ENCODE results near the gene ENTPD2. TPM values are rescaled to one million over a fixed set of nuclear protein-coding genes. Genes with fewer than 3 reads are reported as not detected.
A peak's percentile ranks its signal among the peaks of the same experiment; 100 is the strongest.

Gene ENTPD2
- total and polyA plus RNA-seq, 10 of the 15 experiments (the other 5 are each of a cell fraction or from before 2014, with no cell fraction given), result 0.15 to 1.8 (median 0.65) TPM; not detected in 2

DNA sequence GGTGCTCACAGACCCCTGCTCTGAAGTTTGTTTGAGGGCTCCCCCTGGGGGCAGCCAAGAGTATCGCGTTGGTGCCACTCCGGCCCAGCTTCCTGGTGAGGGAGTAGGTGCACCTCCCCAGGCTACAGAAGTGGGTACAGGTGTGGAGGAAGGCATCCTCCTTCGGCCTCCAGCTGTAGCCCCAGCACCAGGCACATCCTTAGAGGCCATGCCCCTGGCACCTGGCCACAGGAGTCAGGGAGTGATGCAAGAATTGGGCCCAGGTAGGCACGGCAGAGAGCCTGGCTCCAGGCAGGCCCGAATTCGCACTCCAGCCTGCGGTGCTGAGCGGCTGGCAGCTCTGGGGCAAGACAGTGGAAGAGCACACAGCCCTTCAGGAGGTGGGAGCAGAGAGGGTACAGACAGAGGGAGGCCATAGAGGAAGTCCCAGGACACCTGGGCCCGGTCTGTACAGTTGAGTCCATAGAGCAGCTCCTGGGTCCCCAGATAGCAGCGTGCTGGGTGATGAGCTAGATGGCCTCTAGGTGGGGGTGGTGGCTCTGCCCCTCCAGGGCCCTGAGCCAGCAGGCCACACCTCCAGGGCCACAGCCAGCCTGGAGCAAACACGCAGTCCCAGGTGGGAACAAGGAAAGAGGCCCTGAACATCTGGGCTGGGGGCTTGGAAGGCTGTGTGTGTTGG lies 14.1 kb upstream of the ENTPD2 start:
- POLR2A ChIA-PET, result interaction anchor here (0.8 to 3.5 kb wide), 10 partner anchors 9 to 155 kb away, joined by 3 to 16 read pairs (median 6); partner anchors contain the start of genes MAN1B1 and UAP1L1
- H3K4me3 ChIP-seq, result 0 out of 2 replicates have a peak overlapping the region, but pooled peaks have one; percentile 15
- peak overlapping the region; percentile 90 for H3K4me2 ChIP-seq (ENCODE audit: control insufficient read depth, insufficient read depth)
- H3K9me3 ChIP-seq (replicated peaks; ENCODE audit: control insufficient read depth, insufficient read depth, low read length), result no peaks in the 10 kb centered on the region
- 29% methylated on average over 12 of the region's 12 CpGs for WGBS (ENCODE audit: insufficient coverage, insufficient replicate concordance, low lambda C conversion rate, missing lambda C conversion rate)
- no peak overlapping the region for H3K9ac ChIP-seq (ENCODE audit: control insufficient read depth, insufficient read depth, low read length)
- no peaks in the 10 kb centered on the region; a peak in 2 of 4 replicates for H3K36me3 ChIP-seq (ENCODE audit: control insufficient read depth in 2 of 2, insufficient read depth in 2 of 2, low read length in 1 of 2)
- in situ Hi-C loops (cut with MboI) (no loop called here), intact Hi-C loops (cut with micrococcal nuclease; ENCODE audit: unreplicated experiment) (loop anchor here (5.0 kb wide), 1 partner anchor 49 kb away; no protein-coding TSS in a partner anchor)
- RAD21 ChIA-PET (ENCODE audit: unreplicated experiment), result interaction anchor here (0.6 to 2.9 kb wide), 20 partner anchors 9 to 168 kb away, joined by 3 to 25 read pairs (median 8); partner anchors contain the start of genes CLIC3, CYSRT1, MAN1B1 and NPDC1
- peaks cover 25% of the 10 kb centered on the region for H3K4me1 ChIP-seq (ENCODE audit: control insufficient read depth, insufficient read depth, low read length)
- CTCF ChIA-PET, result interaction anchor here (0.6 to 7.9 kb wide), 38 partner anchors 9 to 326 kb away, joined by 3 to 81 read pairs (median 4); partner anchors contain the start of genes AJM1, FBXW5, FUT7 and MAN1B1
- SMC1A ChIA-PET (ENCODE audit: uncharacterized antibody, unreplicated experiment), result interaction anchor here (0.6 to 7.2 kb wide), 11 partner anchors 8 to 169 kb away, joined by 3 to 30 read pairs (median 6); partner anchors contain the start of genes MAN1B1 and NPDC1
- H4K20me1 ChIP-seq (ENCODE audit: control insufficient read depth, insufficient read depth), result no peaks in the 10 kb centered on the region
- TF ChIP-seq IKZF1 (conservative IDR thresholded peaks at IDR 0.05), result 0 out of 2 replicates have a peak, but pooled peaks have one; percentile 27
- no peak for TF ChIP-seq KAT2A (conservative IDR thresholded peaks at IDR 0.05; ENCODE audit: control insufficient read depth, low read depth, low read length)
- 0 out of 2 replicates have a peak, but pooled peaks have one; percentile 25 for TF ChIP-seq IRF4 (IDR thresholded peaks at IDR 0.05; ENCODE audit: low read depth, low read length)
- TF ChIP-seq STAT1 (conservative IDR thresholded peaks at IDR 0.05), result 0 out of 2 replicates have a peak, but pooled peaks have one; percentile 52
- peak; percentile 58; the same call in 1 of the 2 replicates for TF ChIP-seq SMC3 (IDR thresholded peaks at IDR 0.05; ENCODE audit: borderline replicate concordance, low read length)
- TF ChIP-seq BACH1 (IDR thresholded peaks at IDR 0.05; ENCODE audit: borderline replicate concordance), result no peak
- peak; percentile 47; the same call in 1 of the 2 replicates for TF ChIP-seq LARP7 (IDR thresholded peaks at IDR 0.05)
- TF ChIP-seq RAD21 (IDR thresholded peaks at IDR 0.05; ENCODE audit: insufficient read depth, low read depth, low read length), result peak; percentile 62
- TF ChIP-seq ZZZ3 (IDR thresholded peaks at IDR 0.05; ENCODE audit: control insufficient read depth, insufficient read length, low read depth), result no peak
- no peak for TF ChIP-seq KLF5 (IDR thresholded peaks at IDR 0.05; ENCODE audit: partially characterized antibody)
- TF ChIP-seq NBN (IDR thresholded peaks at IDR 0.05), result peak; percentile 71
- TF ChIP-seq CTCF (IDR thresholded peaks at IDR 0.05 in 2 of 3, conservative IDR thresholded peaks at IDR 0.05 in 1 of 3; ENCODE audit: control insufficient read depth in 2 of 3, extremely low read depth in 1 of 3, insufficient read depth in 1 of 3, low read depth in 3 of 3, low read length in 3 of 3), result peak; percentile 85 to 89 (median 89)
- TF ChIP-seq BHLHE40 (IDR thresholded peaks at IDR 0.05; ENCODE audit: borderline replicate concordance in 1 of 2, low read depth in 2 of 2, low read length in 1 of 2), result peak in 1 of 2 experiments; percentile 18; a peak in 1 of 4 replicates
- TF ChIP-seq RB1 (IDR thresholded peaks at IDR 0.05; ENCODE audit: borderline replicate concordance), result 0 out of 2 replicates have a peak, but pooled peaks have one; percentile 31
- peak; percentile 57 for TF ChIP-seq PKNOX1 (IDR thresholded peaks at IDR 0.05)
- TF ChIP-seq HDGF (IDR thresholded peaks at IDR 0.05), result peak; percentile 96
- peak; percentile 52 for TF ChIP-seq GATAD2B (conservative IDR thresholded peaks at IDR 0.05; ENCODE audit: low read depth)
- H3K27ac ChIP-seq (ENCODE audit: control insufficient read depth, insufficient read depth), result no peak overlapping the region
- H2AFZ ChIP-seq (ENCODE audit: control insufficient read depth, low read depth, low read length), result no peak overlapping the region
- TSS peak; percentile 46 for BruUV-seq (replicated peaks)
- ATAC-seq, result peak; percentile 80
- no peak for DNase-seq (ENCODE audit: low read depth, low spot score)
- peaks cover 7% of the 10 kb centered on the region for H3K79me2 ChIP-seq (ENCODE audit: control insufficient read depth, insufficient read depth, low read length)
- H3K27me3 ChIP-seq (replicated peaks in 1 of 2; ENCODE audit: control insufficient read depth in 2 of 2, insufficient read depth in 2 of 2, low read length in 1 of 2), result no peaks in the 10 kb centered on the region
- peak; percentile 79 for FAIRE-seq
